ENCODE data around the gene COQ3. TPM values are rescaled to one million over a fixed set of nuclear protein-coding genes. Genes with fewer than 3 reads are reported as not detected.
A peak's percentile ranks its signal among the peaks of the same experiment; 100 is the strongest.

The COQ3 gene
- total RNA-seq, 1 experiment from 2014 or later, result 10.9 TPM

GRCh38 chr6:99384507-99384906, 9.5 kb downstream of the COQ3 start:
- Histone ChIP-seq H4K8ac (replicated peaks; ENCODE audit: insufficient read length, low read depth, low read length) (no peak overlapping the region), H3K23me2 (ENCODE audit: insufficient read length, low read depth, low read length, poor library complexity, severe bottlenecking) (no peaks in the 10 kb centered on the region), H3K14ac (ENCODE audit: insufficient read depth, low read length) (no peak overlapping the region), H4K91ac (ENCODE audit: insufficient read length, low read depth, low read length) (no peak overlapping the region), H3K56ac (ENCODE audit: insufficient read length, low read depth, low read length) (no peak overlapping the region), H3K18ac (ENCODE audit: insufficient read length, low read depth, low read length) (no peak overlapping the region), H3K9ac (ENCODE audit: extremely low read depth, insufficient read length, low read length) (no peak overlapping the region), H3K27me3 (ENCODE audit: insufficient read depth, low read length) (no peaks in the 10 kb centered on the region), H3K27ac (ENCODE audit: insufficient read length, low read depth, low read length) (no peak overlapping the region), H2BK15ac (ENCODE audit: low read depth, low read length) (no peak overlapping the region), H3K79me2 (ENCODE audit: insufficient read depth, low read length) (no peaks in the 10 kb centered on the region), H2BK120ac (ENCODE audit: low read depth, low read length, poor library complexity, severe bottlenecking) (no peak overlapping the region), H4K20me1 (ENCODE audit: control insufficient read depth, insufficient read depth, insufficient read length) (no peaks in the 10 kb centered on the region), H2AK5ac (ENCODE audit: insufficient read length, low read length) (no peak overlapping the region), H3K4ac (ENCODE audit: low read depth, low read length) (no peak overlapping the region), H4K5ac (ENCODE audit: insufficient read length, low read depth, low read length) (no peak overlapping the region), H3T11ph (ENCODE audit: low read length) (no peak overlapping the region), H2AFZ (ENCODE audit: low read length) (no peak overlapping the region), H2BK5ac (ENCODE audit: insufficient read length, low read length) (no peak overlapping the region), H2BK12ac (ENCODE audit: insufficient read length, low read depth, low read length) (no peak overlapping the region), H3K4me2 (ENCODE audit: insufficient read depth, insufficient read length, low read length) (no peak overlapping the region), H2BK20ac (ENCODE audit: low read depth, low read length, poor library complexity, severe bottlenecking) (no peak overlapping the region), H3K4me1 (ENCODE audit: insufficient read depth, low read length) (no peaks in the 10 kb centered on the region), H3K79me1 (ENCODE audit: insufficient read depth, low read depth, low read length, poor library complexity, severe bottlenecking) (no peaks in the 10 kb centered on the region), H3K23ac (ENCODE audit: insufficient read length, low read depth, low read length) (no peak overlapping the region), H3K9me3 (ENCODE audit: control insufficient read depth, low read depth, low read length) (no peaks in the 10 kb centered on the region)
- no peak for TF ChIP-seq CTCF (conservative IDR thresholded peaks at IDR 0.05)
- no peak overlapping the region for H3K4me3 Mint-ChIP-seq
- H3K4me1 Mint-ChIP-seq, result peaks cover 0 to 6% of the 10 kb centered on the region in 2 experiments; a peak in 3 of 4 replicates
- no peaks in the 10 kb centered on the region for H3K9me3 Mint-ChIP-seq
- no peaks in the 10 kb centered on the region for H3K27me3 Mint-ChIP-seq (ENCODE audit: low read depth)
- peak overlapping the region in 1 of 3 experiments; percentile 32; a peak in 1 of 7 replicates for H3K27ac Mint-ChIP-seq
- WGBS (ENCODE audit: extremely low coverage, insufficient read length, low lambda C conversion rate), result no CpG with 5 or more reads among the region's 3 CpGs
- H3K36me3 Mint-ChIP-seq (ENCODE audit: insufficient read depth in 1 of 3, low read depth in 3 of 3), result no peaks in the 10 kb centered on the region
- no peak for DNase-seq

All from H9 (cell line).